Subcutaneous adipose tissue (tissue), 4 donors: ENCODE measurements around the gene NHERF1. TPM values are rescaled to one million over a fixed set of nuclear protein-coding genes. Genes with fewer than 3 reads are reported as not detected.

Experiments
- total RNA-seq, 4 donors: library from RNA; depleted of rRNA; stranded (reverse); fragments of >200 nt; gene quantifications; one replicate each; pipeline ENCODE4 v1.1.0, GENCODE V29; 2016
- TF ChIP-seq, protein P1 (sequence below): fragments of 450-650 bp; IDR thresholded peaks from one replicate; pipeline ENCODE4 v1.5.1; 2016; ENCODE audit warnings: low read depth, mild to moderate bottlenecking, control low read depth, antibody characterized with exemption, moderate library complexity

Gene NHERF1
- total RNA-seq, 4 donors from 2014 or later, result 10.3 to 26.2 (median 15.1) TPM

GRCh38 chr17:74790161-74791058 is 42.0 kb downstream of the NHERF1 start:
- TF ChIP-seq, protein P1, sequence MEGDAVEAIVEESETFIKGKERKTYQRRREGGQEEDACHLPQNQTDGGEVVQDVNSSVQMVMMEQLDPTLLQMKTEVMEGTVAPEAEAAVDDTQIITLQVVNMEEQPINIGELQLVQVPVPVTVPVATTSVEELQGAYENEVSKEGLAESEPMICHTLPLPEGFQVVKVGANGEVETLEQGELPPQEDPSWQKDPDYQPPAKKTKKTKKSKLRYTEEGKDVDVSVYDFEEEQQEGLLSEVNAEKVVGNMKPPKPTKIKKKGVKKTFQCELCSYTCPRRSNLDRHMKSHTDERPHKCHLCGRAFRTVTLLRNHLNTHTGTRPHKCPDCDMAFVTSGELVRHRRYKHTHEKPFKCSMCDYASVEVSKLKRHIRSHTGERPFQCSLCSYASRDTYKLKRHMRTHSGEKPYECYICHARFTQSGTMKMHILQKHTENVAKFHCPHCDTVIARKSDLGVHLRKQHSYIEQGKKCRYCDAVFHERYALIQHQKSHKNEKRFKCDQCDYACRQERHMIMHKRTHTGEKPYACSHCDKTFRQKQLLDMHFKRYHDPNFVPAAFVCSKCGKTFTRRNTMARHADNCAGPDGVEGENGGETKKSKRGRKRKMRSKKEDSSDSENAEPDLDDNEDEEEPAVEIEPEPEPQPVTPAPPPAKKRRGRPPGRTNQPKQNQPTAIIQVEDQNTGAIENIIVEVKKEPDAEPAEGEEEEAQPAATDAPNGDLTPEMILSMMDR, result no peak

DNA sequence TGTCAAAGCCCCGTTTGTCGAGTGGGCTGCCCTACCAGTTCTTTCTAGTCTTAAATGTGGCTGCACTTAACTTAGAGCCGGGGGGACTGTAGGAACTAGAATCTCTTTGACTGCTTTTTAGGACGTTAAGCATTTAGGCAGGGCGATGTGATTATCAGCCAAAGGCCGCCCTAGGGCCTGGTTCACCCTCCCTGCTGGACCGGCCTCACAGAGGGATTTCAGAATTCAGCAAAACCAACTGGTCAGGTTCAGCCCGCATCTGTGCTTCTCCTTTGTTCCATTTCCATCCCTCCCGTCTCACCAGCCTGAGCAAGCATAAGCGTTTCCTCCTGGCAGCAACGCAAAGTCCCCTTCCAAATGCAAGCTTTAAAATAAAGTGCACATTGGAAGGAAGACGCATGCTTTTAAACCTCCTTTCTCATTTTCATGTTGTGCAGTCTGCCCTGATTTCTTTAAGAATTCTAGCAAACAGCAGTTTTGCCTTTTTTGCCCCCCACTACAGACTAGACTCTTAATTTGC is 44.2 kb downstream of the NHERF1 start:
- TF ChIP-seq, protein P1, result no peak

DNA sequence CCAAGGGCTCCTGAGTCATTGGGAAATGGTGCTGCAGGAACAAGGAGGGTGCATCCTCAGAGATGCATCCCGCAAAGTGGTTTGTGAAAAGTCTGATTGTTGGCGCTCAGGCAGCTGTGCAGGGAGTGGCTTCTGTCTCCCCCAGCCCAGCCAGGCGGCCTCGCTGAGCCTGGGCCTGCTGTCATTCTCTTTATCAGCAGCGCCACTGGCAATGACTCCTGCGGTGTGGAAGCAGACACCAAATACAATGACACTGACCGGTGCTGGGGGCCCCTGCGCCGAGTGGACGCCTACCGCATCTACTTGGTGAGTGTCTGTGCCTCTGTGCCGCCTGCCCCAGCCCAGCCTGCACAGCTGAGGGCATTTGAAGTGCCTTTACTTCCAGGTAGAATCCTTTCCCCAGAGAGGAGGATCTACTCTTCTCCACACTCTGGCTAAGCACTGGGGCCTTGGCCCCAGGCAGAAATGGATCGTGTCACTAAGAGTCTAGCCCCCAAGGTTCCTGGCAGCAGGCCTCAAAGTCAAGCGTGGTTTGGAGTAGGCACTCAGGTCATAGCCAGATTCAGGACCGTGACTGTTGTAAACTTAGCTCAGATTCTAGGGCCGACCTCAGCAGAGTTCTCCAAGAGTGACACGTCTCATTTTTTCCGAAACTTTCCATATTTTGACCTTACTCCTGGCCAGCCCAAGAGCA is 47.0 kb downstream of the NHERF1 start:
- TF ChIP-seq, protein P1, result no peak

- TF ChIP-seq, protein P1, result no peak
Measured at GRCh38 chr17:74796211-74796610, 47.8 kb downstream of the NHERF1 start.

DNA sequence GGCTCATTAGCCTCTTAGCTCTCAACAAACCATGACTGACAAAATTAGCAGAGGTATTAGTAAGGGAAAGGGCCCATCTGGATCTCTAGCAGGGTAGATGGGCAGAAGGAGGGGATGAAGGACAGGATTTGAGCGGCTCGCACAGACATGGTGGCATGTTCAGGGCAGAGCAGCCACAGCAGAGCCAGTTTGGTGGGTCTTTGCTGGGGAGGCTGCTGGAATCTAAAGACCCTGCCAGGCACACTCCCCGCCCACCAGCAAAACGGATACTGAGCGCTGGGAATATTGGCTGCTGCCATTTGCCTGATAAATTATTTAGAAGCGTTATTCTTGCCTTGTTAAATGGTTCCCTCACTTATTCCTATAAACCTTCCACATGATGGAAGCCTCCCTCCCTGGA is 48.4 kb downstream of the NHERF1 start:
- TF ChIP-seq, protein P1, result no peak

DNA sequence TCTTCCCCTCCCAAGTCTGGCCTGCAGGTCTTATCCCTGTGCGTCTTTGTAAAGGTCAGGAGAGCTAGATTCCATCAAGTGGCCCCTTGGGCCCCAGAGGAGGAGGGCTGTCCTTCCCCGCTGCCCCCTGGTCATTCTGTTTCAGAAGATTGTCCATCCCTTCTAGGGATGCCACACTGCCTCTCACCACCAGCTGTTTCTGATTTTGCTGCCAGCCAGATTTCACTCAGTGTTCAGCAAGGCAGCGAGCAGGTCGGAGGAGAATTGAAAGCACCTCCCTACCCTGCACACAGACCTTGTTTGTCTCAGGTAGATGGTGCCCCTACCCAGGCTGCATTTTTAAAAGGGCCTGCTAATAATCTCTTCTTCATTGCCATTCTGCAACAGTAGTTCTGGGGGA is 49.4 kb downstream of the NHERF1 start:
- TF ChIP-seq, protein P1, result no peak

- TF ChIP-seq, protein P1, result no peak
Measured at GRCh38 chr17:74798239-74798707, 49.8 kb downstream of the NHERF1 start.
